ENCODE data around the gene C17orf113. TPM values are rescaled to one million over a fixed set of nuclear protein-coding genes. Genes with fewer than 3 reads are reported as not detected.
"Not testable (repeated sequence)": the region's sequence is repeated elsewhere in the genome, so short reads cannot be mapped to it uniquely, and the experiment has no call there.

C17orf113 gene
- total RNA-seq, 1 experiment from 2014 or later = not detected

- H3K9me3 ChIP-seq = no peaks in the 10 kb centered on the region
- no peaks in the 10 kb centered on the region for H3K27me3 ChIP-seq
- no peak for DNase-seq
- H3K36me3 ChIP-seq = peaks cover 23% of the 10 kb centered on the region
- H3K4me3 ChIP-seq = no peak overlapping the region
Measured at GRCh38 chr17:42027961-42028790, 22.2 kb downstream of the C17orf113 start.

DNA sequence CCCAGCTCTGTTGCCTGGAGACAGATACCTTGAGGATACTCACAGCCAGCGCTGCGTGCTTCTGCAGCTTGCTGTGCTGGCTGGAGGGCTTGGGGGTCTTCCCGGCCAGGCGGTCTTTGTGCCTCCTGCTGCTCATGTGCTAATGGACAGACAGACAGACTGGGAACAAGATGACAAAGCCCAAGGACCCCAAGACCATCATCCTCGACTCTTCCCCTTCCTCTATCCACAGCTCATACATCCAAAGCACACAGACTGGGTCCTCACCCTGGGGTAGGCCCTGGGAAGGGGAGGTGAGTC lies 22.9 kb downstream of the C17orf113 start:
- no peak for DNase-seq
- Histone ChIP-seq H3K36me3 (peaks cover 30% of the 10 kb centered on the region), H3K4me3 (no peak overlapping the region), H3K9me3 (no peaks in the 10 kb centered on the region), H3K27me3 (no peaks in the 10 kb centered on the region)

DNA sequence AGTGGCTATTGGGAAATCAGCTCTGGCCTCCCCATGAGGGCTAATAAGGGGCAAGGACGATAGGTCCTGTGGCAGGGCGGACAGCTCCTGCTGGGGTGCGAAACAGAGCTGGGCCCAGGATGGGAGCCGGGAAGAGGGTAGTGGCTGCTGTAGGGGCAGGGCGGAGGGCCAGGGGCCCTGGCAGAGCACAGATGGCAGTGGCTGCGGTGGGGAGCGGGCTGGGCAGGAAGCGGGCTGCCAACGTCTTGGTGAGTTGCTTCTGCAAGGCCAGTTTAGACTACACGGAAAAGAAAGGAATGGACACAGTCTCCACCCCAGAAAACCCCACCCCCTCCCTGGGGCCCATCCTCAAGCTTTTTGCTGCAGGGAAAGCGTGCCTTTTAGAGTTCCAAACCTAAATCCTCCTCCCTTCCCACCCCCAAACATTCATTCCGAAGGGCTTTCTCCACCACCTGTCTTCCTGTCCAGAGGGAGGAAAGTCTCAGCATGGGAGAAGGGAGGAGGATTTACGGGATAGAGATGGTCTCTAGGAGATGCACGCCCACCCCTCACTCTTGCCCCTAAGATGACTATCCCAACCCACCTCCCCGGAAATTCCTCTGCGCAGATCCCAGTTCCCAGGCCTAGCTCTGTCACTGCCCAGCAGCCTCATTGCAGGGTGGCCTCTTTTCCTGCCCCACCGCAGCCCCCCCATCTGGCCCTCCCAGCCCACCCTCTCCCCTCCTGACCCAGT lies 23.4 kb downstream of the C17orf113 start:
- DNase-seq = no peak
- Histone ChIP-seq H3K27me3 (no peaks in the 10 kb centered on the region), H3K4me3 (no peak overlapping the region), H3K9me3 (no peaks in the 10 kb centered on the region), H3K36me3 (peaks cover 35% of the 10 kb centered on the region)

DNA sequence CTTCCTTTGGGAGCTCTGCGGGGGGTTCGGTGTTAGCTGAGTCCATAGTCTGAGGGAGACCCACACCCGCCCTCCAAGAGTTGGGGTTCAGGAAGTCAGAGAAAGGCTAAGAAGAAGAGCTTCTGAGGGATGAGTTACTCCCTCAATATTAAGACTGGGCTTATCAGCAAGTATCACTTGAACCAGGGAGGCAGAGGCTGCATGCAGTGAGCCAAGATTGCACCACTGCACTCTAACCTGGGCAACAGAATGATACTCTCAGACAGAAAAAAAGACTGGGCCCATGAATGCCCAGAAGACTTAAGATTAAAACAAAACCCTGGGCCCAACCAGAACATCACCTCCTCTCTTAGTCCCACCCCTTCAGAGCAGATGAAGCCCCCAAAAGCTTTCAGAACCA lies 24.5 kb downstream of the C17orf113 start:
- H3K27me3 ChIP-seq = no peaks in the 10 kb centered on the region
- H3K36me3 ChIP-seq = peaks cover 43% of the 10 kb centered on the region
- no peak overlapping the region for H3K4me3 ChIP-seq
- no peak for DNase-seq
- no peaks in the 10 kb centered on the region for H3K9me3 ChIP-seq

DNA sequence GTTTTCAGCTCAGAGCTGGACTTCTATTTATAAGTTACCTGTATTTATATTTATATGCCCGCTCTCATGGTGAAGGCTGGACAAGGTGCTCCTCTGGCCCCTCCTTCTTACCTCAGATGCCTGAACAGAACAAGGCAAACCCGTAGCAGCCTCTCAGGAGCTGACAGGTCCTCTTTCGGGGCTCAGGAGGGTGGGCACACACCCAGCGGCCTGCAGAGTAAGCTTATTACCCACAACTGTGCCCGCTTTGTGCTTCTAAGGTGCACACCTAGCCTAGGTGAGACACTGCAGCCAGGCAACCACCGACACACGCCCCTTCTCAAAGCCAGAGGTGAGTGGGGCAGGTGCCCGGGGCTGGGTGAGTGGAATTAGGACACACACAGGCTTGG lies 25.2 kb downstream of the C17orf113 start:
- Histone ChIP-seq H3K9me3 (no peaks in the 10 kb centered on the region), H3K36me3 (peaks cover 43% of the 10 kb centered on the region), H3K27me3 (no peaks in the 10 kb centered on the region), H3K4me3 (no peak overlapping the region)
- no peak for DNase-seq

GRCh38 chr17:42023524-42024349 lies 26.7 kb downstream of the C17orf113 start:
- no peak for DNase-seq
- Histone ChIP-seq H3K4me3 (no peak overlapping the region), H3K36me3 (peaks cover 43% of the 10 kb centered on the region), H3K9me3 (no peaks in the 10 kb centered on the region), H3K27me3 (no peaks in the 10 kb centered on the region)

DNA sequence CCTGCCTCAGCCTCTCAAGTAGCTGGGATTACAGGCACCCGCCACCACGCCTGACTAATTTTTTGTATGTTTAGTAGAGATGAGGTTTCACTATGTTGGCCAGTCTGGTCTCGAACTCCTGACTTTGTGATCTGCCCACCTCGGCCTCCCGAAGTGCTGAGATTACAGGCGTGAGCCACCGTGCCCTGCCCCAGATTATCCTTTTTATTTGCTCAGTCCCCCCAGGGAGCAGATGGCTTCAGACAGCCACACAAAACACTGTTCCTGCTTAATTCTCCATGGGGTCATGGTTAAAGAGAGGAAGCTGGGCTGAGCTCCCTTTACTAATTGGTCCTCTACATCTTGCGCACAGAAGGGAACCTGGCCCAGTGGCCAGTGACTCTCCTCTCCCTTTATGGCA lies 29.6 kb downstream of the C17orf113 start:
- H3K27me3 ChIP-seq, H3K9me3 ChIP-seq: not testable (repeated sequence)
- peaks cover 46% of the 10 kb centered on the region for H3K36me3 ChIP-seq
- peak; percentile 21 for DNase-seq
- H3K4me3 ChIP-seq = peak overlapping the region; percentile 82

GRCh38 chr17:42019509-42020404 lies 30.6 kb downstream of the C17orf113 start, which contains the start of gene NKIRAS2:
Gene NKIRAS2, plus strand, starts transcription at chr17:42020090. Its CDS starts 1,488 bp downstream, at chr17:42021578.
- H3K4me3 ChIP-seq = peak within 1 kb of the TSS; percentile 82
- H3K27me3 ChIP-seq = no peaks in the 10 kb centered on the region
- H3K36me3 ChIP-seq = peaks cover 44% of the 10 kb centered on the region
- no peaks in the 10 kb centered on the region for H3K9me3 ChIP-seq
- peak; percentile 98 for DNase-seq

DNA sequence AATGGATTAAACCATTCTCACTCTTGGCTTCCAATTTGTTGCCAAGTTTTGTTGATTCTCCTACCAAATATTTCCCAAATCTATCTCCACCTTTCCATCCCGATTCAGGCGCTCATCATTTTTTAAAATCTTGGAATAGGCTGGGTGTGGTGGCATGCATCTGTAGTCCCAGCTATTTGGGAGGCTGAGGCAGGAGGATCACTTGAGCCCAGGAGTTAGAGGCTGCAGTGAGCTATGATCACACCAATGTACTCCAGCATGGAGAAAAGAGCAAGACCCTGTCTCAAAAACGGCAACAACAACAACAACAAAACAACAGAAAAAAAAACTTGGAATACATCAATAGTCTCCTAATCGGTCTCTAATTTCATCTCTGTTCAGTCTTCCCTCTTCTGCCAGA lies 31.4 kb downstream of the C17orf113 start:
- no peak overlapping the region for H3K4me3 ChIP-seq
- H3K36me3 ChIP-seq = peaks cover 41% of the 10 kb centered on the region
- no peak for DNase-seq
- H3K27me3 ChIP-seq = no peaks in the 10 kb centered on the region
- no peaks in the 10 kb centered on the region for H3K9me3 ChIP-seq

- no peaks in the 10 kb centered on the region for H3K9me3 ChIP-seq
- H3K27me3 ChIP-seq = no peaks in the 10 kb centered on the region
- peak overlapping the region; percentile 80 for H3K4me3 ChIP-seq
- DNase-seq = no peak
- H3K36me3 ChIP-seq = peaks cover 34% of the 10 kb centered on the region
Measured at GRCh38 chr17:42018339-42018738, 32.1 kb downstream of the C17orf113 start.

DNA sequence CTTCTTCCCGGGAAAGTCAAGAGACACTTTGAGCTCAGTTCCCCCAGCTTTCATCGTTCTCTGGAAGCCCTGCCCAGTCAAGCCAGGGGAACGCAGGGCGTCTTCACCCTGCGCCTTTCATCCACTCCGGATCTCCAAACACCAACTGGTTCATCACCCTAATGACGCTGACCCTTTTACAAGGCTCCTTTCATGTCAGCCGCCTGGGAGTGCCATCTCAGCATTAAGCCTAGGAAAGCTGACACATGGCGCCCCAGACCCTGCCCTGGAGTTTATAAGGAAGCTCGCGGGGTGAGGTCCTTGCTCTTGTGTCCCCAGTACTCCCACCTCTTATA lies 32.6 kb downstream of the C17orf113 start:
- no peaks in the 10 kb centered on the region for H3K9me3 ChIP-seq
- peaks cover 29% of the 10 kb centered on the region for H3K36me3 ChIP-seq
- H3K27me3 ChIP-seq = no peaks in the 10 kb centered on the region
- no peak for DNase-seq
- peak overlapping the region; percentile 80 for H3K4me3 ChIP-seq

DNA sequence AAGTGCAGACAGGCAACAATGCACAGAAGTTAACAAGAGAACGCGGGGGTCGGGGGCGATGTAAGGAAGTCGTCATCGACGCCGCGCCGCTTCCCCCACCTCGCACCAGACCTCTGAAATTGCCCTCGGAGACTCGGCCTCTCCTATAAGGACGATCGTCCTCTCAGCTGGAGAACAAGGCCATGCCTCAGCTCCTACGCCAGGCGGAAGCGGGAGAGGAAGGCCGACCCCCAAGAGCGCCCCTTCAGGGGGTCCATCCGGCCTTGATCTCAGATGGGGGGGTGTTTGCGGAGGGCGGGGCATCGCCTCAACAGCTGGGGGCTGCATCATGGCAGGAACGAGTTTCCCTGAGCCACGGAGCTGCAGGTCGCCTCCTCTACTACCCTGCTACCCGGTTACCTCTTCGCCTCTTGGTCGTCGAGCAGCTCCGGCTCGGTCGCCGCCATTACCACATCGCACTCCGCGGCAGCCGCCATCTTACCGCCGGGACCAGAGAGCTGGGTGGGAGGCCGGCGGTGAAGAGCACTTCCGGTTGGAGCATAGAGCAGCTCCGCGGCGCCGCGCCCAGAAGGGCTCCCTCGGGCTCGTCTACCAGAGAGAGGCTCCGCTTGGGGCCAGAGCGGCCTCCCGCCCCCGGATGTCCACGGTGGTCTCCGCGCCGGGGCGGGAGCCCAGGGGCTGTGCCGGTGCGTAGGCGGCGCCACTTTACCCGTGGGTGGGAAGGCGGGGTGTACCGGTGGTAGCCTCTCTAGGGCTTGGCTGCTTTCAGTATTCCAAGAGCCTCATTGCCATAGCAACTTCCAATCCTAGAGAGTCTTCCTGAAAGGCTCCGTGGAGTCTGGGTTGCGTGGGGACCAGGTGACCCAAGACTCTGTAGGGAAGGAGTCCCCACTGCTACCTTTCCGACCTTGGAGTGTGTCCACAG lies 33.2 kb downstream of the C17orf113 start, which contains the start of gene DNAJC7:
Gene DNAJC7, minus strand, starts transcription at position 499 of the 925 bp plus-strand sequence. Its CDS starts 23 bp downstream, at position 476.
- peaks cover 29% of the 10 kb centered on the region for H3K36me3 ChIP-seq
- DNase-seq = peak; percentile 95
- peak within 1 kb of the TSS; percentile 80 for H3K4me3 ChIP-seq

DNA sequence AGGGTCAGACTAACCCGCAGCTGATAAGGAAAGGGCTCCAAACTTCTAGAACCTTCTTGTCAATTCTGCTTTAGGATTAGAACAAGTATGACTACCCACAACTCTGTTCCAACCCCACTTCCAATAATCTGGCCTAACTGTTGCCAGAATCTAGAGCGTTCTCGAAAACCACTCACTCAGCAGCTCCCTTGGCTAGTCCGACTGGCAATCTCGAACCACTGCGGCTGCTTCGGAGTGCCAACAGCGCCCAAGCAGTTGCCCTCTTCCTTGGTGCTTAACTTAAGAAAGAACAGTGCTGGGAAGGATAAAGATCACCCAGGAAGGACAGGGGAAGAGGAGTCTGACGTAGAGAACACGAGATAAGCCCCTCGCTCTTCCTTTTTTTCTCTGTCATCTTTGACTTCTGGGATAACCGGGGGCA lies 34.0 kb downstream of the C17orf113 start:
- peak; percentile 31 for DNase-seq

More for the DNA sequence above, 33.2 kb downstream of the C17orf113 start, which contains the start of gene DNAJC7:
- Histone ChIP-seq H3K27me3 (no peaks in the 10 kb centered on the region), H3K9me3 (no peaks in the 10 kb centered on the region)

DNA sequence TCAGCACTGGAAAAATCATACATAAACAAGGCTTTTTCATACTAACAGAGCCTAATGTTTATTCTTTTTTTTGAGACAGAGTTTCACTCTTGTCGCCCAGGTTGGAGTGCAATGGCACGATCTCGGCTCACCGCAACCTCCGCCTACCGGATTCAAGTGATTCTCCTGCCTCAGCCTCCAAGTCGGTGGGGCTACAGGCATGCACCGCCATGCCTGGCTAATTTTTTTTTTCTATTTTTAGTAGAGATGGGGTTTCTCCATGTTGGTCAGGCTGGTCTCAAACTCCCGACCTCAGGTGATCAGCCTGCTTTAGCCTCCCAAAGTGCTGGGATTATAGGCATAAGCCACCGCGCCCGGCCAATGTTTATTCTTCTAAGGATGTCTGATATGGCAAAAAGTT lies 36.7 kb downstream of the C17orf113 start:
- not testable (repeated sequence) for H3K27me3 ChIP-seq, H3K9me3 ChIP-seq, H3K4me3 ChIP-seq, DNase-seq
- peaks cover 43% of the 10 kb centered on the region for H3K36me3 ChIP-seq

More for the DNA sequence above, 34.0 kb downstream of the C17orf113 start:
- Histone ChIP-seq H3K27me3 (no peaks in the 10 kb centered on the region), H3K4me3 (peak overlapping the region; percentile 80), H3K9me3 (no peaks in the 10 kb centered on the region), H3K36me3 (peaks cover 27% of the 10 kb centered on the region)

DNA sequence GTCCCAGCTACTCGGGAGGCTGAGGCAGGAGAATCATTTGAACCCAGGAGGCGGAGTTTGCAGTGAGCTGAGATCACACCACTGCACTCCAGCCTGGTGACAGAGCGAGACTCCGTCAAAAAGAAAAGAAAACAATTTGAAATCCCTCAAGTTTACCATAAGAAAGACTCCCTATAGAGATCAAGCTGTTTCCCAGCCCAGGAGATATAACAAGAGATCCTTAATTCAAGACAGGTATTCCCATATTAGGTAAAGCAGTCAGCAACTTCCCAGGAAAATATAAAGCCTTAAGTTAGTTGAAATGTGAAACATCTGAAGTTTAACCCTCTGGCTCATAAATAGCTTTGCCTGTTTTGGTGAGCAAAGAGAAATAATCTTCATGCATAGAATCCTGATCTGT lies 38.0 kb downstream of the C17orf113 start:
- peaks cover 47% of the 10 kb centered on the region for H3K36me3 ChIP-seq
- H3K9me3 ChIP-seq, H3K27me3 ChIP-seq, H3K4me3 ChIP-seq, DNase-seq: not testable (repeated sequence)
